Measurements from ENCODE around the gene HIPK4.
"Not testable (repeated sequence)": the region's sequence is repeated elsewhere in the genome, so short reads cannot be mapped to it uniquely, and the experiment has no call there.

Gene HIPK4

GRCh38 chr19:40390084-40390742 lies at the start of gene HIPK4:
Gene HIPK4, minus strand, starts transcription at chr19:40390181. Its CDS starts 279 bp downstream, at chr19:40389902.
- DNase-seq (ENCODE audit: low read depth, low spot score) = no peak
- Histone ChIP-seq H3K27me3 (ENCODE audit: control insufficient read depth, insufficient read depth, low read length) (no peaks in the 10 kb centered on the region), H3K9me3 (ENCODE audit: control insufficient read depth, insufficient read depth, low read length) (no peaks in the 10 kb centered on the region), H3K4me1 (ENCODE audit: control insufficient read depth, insufficient read depth, low read length) (no peaks in the 10 kb centered on the region), H3K27ac (ENCODE audit: low read length) (no peak within 1 kb of the TSS), H3K36me3 (ENCODE audit: control insufficient read depth, insufficient read depth, low read length) (no peaks in the 10 kb centered on the region), H3K4me3 (ENCODE audit: low read length) (no peak within 1 kb of the TSS)
- WGBS (ENCODE audit: insufficient coverage, insufficient read length) = no CpG with 5 or more reads among the region's 10 CpGs

DNA sequence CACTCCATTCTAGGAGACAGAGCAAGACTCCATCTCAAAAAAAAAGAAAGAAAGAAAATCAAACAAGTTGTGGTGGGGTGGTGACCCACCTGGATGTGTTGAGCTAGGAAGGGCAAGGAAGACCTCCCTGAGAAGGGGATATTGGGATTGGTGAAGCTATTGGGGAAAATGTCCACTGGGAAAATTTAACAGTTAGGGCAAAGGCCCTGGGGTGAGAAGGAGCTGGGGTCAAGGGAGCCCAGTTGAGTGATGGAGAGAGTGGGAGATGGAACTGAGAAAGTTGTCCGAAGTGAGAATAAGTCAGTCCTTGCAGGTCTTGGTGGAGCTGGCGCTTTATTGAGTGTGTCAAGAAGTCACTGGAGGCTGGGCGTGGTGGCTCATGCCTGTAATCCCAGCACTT lies 48.3 kb upstream of the HIPK4 start:
- H3K4me1 ChIP-seq (ENCODE audit: control insufficient read depth, insufficient read depth, low read length) = no peaks in the 10 kb centered on the region
- H3K27ac ChIP-seq (ENCODE audit: low read length) = no peak overlapping the region
- peaks cover 9% of the 10 kb centered on the region for H3K36me3 ChIP-seq (ENCODE audit: control insufficient read depth, insufficient read depth, low read length)
- H3K27me3 ChIP-seq (ENCODE audit: control insufficient read depth, insufficient read depth, low read length) = no peaks in the 10 kb centered on the region
- no peak overlapping the region for H3K4me3 ChIP-seq (ENCODE audit: low read length)
- H3K9me3 ChIP-seq (ENCODE audit: control insufficient read depth, insufficient read depth, low read length) = no peaks in the 10 kb centered on the region
- DNase-seq (ENCODE audit: low read depth, low spot score) = no peak
- no CpG with 5 or more reads among the region's 3 CpGs for WGBS (ENCODE audit: insufficient coverage, insufficient read length)

DNA sequence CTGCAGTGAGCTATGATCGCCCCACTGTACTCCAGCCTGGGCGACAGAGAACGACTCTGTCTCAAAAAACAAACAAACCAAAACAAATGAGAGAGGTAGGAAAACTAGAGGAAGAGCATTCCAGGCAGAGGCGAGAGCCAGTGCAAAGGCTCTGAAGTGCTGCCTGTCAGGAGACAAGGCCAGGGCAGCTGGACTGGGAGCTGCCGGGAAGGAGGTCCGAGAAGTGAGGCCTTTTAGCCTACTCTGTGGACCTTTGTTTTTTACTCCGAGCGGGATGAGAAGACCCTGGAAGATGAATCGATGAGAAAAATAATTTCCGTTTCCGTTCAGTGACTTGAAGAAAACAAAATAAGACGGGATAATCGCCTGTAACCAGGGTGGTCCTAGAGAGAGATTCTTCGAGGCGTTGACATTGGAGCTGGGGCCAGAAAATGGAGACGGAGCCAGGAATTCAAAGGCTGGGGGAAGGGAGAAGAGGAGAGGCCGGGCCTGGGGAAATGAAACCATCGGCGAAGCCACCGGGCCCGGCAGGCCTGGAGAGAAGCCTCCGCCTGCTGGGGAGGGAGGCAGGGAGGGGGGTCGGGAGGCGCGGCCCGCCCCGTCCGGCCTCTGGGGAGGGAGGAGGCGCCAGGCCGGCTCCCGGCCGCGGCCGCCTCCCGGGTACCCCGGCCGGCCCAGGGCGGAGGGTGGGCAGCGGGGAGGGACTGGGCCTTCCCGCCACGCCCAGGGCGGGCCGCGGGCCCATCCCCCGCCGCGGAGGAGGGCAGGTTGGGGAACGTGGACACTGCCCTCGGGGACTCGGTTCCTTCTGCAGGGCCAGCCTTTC lies 43.6 kb upstream of the HIPK4 start:
- DNase-seq (ENCODE audit: low read depth, low spot score) = no peak
- Histone ChIP-seq H3K4me3 (ENCODE audit: low read length) (peak overlapping the region; percentile 2; the same call in 1 of the 2 replicates), H3K36me3 (ENCODE audit: control insufficient read depth, insufficient read depth, low read length) (no peaks in the 10 kb centered on the region), H3K27me3 (ENCODE audit: control insufficient read depth, insufficient read depth, low read length) (no peaks in the 10 kb centered on the region), H3K9me3 (ENCODE audit: control insufficient read depth, insufficient read depth, low read length) (no peaks in the 10 kb centered on the region), H3K27ac (ENCODE audit: low read length) (peak overlapping the region; percentile 36), H3K4me1 (ENCODE audit: control insufficient read depth, insufficient read depth, low read length) (no peaks in the 10 kb centered on the region)
- no CpG with 5 or more reads among the region's 50 CpGs for WGBS (ENCODE audit: insufficient coverage, insufficient read length)

- not testable (repeated sequence) for H3K27ac ChIP-seq (ENCODE audit: low read length); DNase-seq (ENCODE audit: low read depth, low spot score); H3K9me3 ChIP-seq (ENCODE audit: control insufficient read depth, insufficient read depth, low read length); H3K36me3 ChIP-seq (ENCODE audit: control insufficient read depth, insufficient read depth, low read length); H3K27me3 ChIP-seq (ENCODE audit: control insufficient read depth, insufficient read depth, low read length); H3K4me1 ChIP-seq (ENCODE audit: control insufficient read depth, insufficient read depth, low read length); H3K4me3 ChIP-seq (ENCODE audit: low read length)
- no CpG with 5 or more reads among the region's 7 CpGs for WGBS (ENCODE audit: insufficient coverage, insufficient read length)
Observed at GRCh38 chr19:40432760-40433159, 42.8 kb upstream of the HIPK4 start.

DNA sequence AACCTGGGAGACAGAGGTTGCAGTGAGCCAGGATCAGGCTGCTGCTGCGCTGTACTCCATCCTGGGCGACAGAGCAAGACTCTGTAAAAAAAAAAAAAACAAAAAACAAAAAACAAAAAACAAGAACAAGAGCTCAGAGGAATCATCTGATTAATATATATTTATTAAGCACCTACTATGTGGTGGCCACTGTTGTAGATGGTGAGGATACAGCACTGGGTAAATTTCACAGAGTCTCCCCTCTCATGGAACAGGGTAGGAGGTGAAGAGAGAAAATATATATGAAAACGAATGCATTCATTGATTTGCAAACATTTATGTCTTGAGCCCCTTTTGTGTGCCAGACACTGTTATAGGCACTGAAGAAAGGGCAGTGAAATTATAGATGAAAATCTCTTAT lies 41.7 kb upstream of the HIPK4 start:
- no peak overlapping the region for H3K27ac ChIP-seq (ENCODE audit: low read length)
- no CpG with 5 or more reads among the region's 3 CpGs for WGBS (ENCODE audit: insufficient coverage, insufficient read length)
- no peak for DNase-seq (ENCODE audit: low read depth, low spot score)
- no peaks in the 10 kb centered on the region for H3K36me3 ChIP-seq (ENCODE audit: control insufficient read depth, insufficient read depth, low read length)
- no peak overlapping the region for H3K4me3 ChIP-seq (ENCODE audit: low read length)
- H3K27me3 ChIP-seq (ENCODE audit: control insufficient read depth, insufficient read depth, low read length) = no peaks in the 10 kb centered on the region
- no peaks in the 10 kb centered on the region for H3K9me3 ChIP-seq (ENCODE audit: control insufficient read depth, insufficient read depth, low read length)
- no peaks in the 10 kb centered on the region for H3K4me1 ChIP-seq (ENCODE audit: control insufficient read depth, insufficient read depth, low read length)

- H3K9me3 ChIP-seq (ENCODE audit: control insufficient read depth, insufficient read depth, low read length); DNase-seq (ENCODE audit: low read depth, low spot score); H3K27ac ChIP-seq (ENCODE audit: low read length); H3K4me1 ChIP-seq (ENCODE audit: control insufficient read depth, insufficient read depth, low read length); H3K4me3 ChIP-seq (ENCODE audit: low read length); H3K27me3 ChIP-seq (ENCODE audit: control insufficient read depth, insufficient read depth, low read length); H3K36me3 ChIP-seq (ENCODE audit: control insufficient read depth, insufficient read depth, low read length): not testable (repeated sequence)
- no CpG with 5 or more reads among the region's 10 CpGs for WGBS (ENCODE audit: insufficient coverage, insufficient read length)
Observed at GRCh38 chr19:40430242-40430641, 40.3 kb upstream of the HIPK4 start.

DNA sequence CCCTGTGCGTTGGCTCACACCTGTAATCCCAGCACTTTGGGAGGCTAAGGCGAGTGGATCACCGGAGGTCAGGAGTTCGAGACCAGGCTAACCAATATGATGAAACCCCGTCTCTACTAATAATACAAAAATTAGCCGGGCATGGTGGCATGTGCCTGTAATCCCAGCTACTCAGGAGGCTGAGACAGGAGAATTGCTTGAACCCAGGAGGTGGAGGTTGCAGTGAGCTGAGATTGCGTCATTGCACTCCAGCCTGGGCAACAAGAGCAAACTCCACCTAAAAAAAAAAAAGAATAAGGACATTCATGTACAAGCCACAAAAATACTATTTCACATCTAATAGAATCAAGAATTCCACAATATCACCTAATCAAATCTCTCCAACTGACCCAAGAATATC lies 38.2 kb upstream of the HIPK4 start:
- not testable (repeated sequence) for H3K9me3 ChIP-seq (ENCODE audit: control insufficient read depth, insufficient read depth, low read length); H3K27me3 ChIP-seq (ENCODE audit: control insufficient read depth, insufficient read depth, low read length); H3K36me3 ChIP-seq (ENCODE audit: control insufficient read depth, insufficient read depth, low read length); DNase-seq (ENCODE audit: low read depth, low spot score); H3K4me1 ChIP-seq (ENCODE audit: control insufficient read depth, insufficient read depth, low read length); H3K27ac ChIP-seq (ENCODE audit: low read length); H3K4me3 ChIP-seq (ENCODE audit: low read length)
- WGBS (ENCODE audit: insufficient coverage, insufficient read length) = no CpG with 5 or more reads among the region's 7 CpGs

DNA sequence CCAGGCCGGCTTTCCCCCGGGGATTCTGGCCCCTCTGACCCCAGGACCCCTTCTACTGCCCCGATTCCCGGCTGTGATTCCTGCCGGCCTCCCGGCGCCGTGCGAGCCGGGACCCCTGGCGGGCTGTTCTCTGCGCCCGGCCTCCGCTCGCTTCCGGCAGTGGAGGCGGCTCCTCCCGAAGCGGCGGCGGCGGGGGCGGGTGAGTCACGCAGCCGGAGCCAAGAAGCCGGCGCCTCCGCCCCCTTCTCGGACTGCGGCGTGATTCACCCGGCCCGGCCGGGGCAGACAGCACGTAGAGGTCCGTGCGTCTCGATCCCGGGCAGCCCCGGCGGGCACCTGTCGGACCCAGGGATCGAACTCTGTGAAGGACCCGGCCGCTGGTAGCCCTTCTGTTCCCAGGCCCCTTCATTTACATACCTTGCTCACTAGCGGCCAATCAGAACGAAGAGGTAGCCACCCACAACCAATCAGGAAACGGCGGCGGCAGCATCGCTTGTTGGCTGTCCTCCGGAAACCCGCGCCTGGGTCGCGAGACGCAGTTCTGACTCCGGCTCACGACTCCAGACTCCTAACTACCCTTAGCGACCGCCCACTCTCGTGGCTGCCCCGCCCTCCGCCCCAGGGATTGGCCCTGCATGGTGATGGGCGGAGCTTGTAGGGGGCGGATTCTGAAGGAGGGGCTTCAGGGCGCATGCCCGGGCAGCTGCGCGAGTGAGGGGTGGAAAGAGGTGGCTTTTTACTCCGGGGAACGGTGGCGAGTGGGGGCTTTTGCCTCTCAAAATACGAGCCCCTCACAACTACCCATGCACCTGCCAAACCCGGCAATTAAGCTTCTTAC lies 35.7 kb upstream of the HIPK4 start, which contains the start of gene SERTAD1:
SERTAD1 (minus strand) TSS at position 543 of the 838 bp plus-strand sequence. CDS start 2,446 bp downstream, outside the sequence.
- no CpG with 5 or more reads among the region's 75 CpGs for WGBS (ENCODE audit: insufficient coverage, insufficient read length)

GRCh38 chr19:40424637-40425449 lies 34.9 kb upstream of the HIPK4 start:
- peak overlapping the region; percentile 75; the same call in 1 of the 2 replicates for H3K4me3 ChIP-seq (ENCODE audit: low read length)
- no CpG with 5 or more reads among the region's 28 CpGs for WGBS (ENCODE audit: insufficient coverage, insufficient read length)
- H3K27me3 ChIP-seq (ENCODE audit: control insufficient read depth, insufficient read depth, low read length) = no peaks in the 10 kb centered on the region
- no peaks in the 10 kb centered on the region for H3K9me3 ChIP-seq (ENCODE audit: control insufficient read depth, insufficient read depth, low read length)
- H3K36me3 ChIP-seq (ENCODE audit: control insufficient read depth, insufficient read depth, low read length) = no peaks in the 10 kb centered on the region
- H3K27ac ChIP-seq (ENCODE audit: low read length) = no peak overlapping the region
- DNase-seq (ENCODE audit: low read depth, low spot score) = no peak
- H3K4me1 ChIP-seq (ENCODE audit: control insufficient read depth, insufficient read depth, low read length) = no peaks in the 10 kb centered on the region

More for the DNA sequence above, 35.7 kb upstream of the HIPK4 start, which contains the start of gene SERTAD1:
- H3K4me1 ChIP-seq (ENCODE audit: control insufficient read depth, insufficient read depth, low read length) = no peaks in the 10 kb centered on the region
- peak; percentile 98 for DNase-seq (ENCODE audit: low read depth, low spot score)
- peak within 1 kb of the TSS; percentile 75 for H3K4me3 ChIP-seq (ENCODE audit: low read length)
- no peaks in the 10 kb centered on the region for H3K27me3 ChIP-seq (ENCODE audit: control insufficient read depth, insufficient read depth, low read length)
- no peak within 1 kb of the TSS for H3K27ac ChIP-seq (ENCODE audit: low read length)
- H3K36me3 ChIP-seq (ENCODE audit: control insufficient read depth, insufficient read depth, low read length) = no peaks in the 10 kb centered on the region
- H3K9me3 ChIP-seq (ENCODE audit: control insufficient read depth, insufficient read depth, low read length) = no peaks in the 10 kb centered on the region
